SK-N-MC (cell line): Measurements from ENCODE around the gene ZNF407.

Experiments used
- EZH2 ChIP-seq: fragments of 200-600 bp; sonication (generic); IDR thresholded peaks from one replicate; pipeline ENCODE4 v1.6.1; 2017; ENCODE audit warnings: antibody characterized with exemption
- POLR2AphosphoS5 ChIP-seq: IDR thresholded peaks from 2 replicates; pipeline ENCODE4 v1.6.1; 2012; ENCODE audit warnings: mild to moderate bottlenecking, low read depth, low read length, borderline replicate concordance

GRCh38 chr18:74803117-74803516 is 205.4 kb downstream of the ZNF407 start:
- TF ChIP-seq POLR2AphosphoS5 (no peak), EZH2 (no peak)
